ENCODE results near the gene CCL11. TPM values are rescaled to one million over a fixed set of nuclear protein-coding genes. Genes with fewer than 3 reads are reported as not detected.

Gene CCL11
- not detected for total RNA-seq

DNA sequence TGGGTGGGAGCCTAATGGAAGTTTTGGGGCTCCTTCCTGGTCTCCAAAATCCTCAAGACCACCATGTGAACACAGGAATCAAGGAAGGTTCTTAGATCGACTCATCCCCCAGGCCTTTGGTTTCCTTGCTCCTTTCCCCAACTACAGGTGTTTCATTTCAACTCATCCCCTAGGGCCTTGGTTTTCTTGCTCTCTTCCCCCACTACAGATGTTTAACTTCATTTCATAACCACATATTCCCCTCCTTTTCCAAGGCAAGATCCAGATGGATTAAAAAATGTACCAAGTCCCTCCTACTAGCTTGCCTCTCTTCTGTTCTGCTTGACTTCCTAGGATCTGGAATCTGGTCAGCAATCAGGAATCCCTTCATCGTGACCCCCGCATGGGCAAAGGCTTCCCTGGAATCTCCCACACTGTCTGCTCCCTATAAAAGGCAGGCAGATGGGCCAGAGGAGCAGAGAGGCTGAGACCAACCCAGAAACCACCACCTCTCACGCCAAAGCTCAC, at the start of gene CCL11:
CCL11 (plus strand) TSS at position 457 of the 507 bp plus-strand sequence. CDS start 67 bp downstream, outside the sequence.
- CTCF ChIA-PET: no interaction called here
- no peak within 1 kb of the TSS for H3K27ac Mint-ChIP-seq
- H3K36me3 Mint-ChIP-seq (ENCODE audit: low read depth): no peaks in the 10 kb centered on the region
- DNase-seq: no peak
- H3K4me3 Mint-ChIP-seq: no peak within 1 kb of the TSS
- peaks cover 29% of the 10 kb centered on the region for H3K27me3 Mint-ChIP-seq
- POLR2A ChIA-PET: no interaction called here
- H3K9me3 Mint-ChIP-seq: no peaks in the 10 kb centered on the region
- no peaks in the 10 kb centered on the region for H3K4me1 Mint-ChIP-seq

GRCh38 chr17:34236281-34236892, 49.2 kb upstream of the CCL11 start:
- no peak for DNase-seq
- no peaks in the 10 kb centered on the region for H3K36me3 Mint-ChIP-seq (ENCODE audit: low read depth)
- no peaks in the 10 kb centered on the region for H3K4me1 Mint-ChIP-seq
- H3K27ac Mint-ChIP-seq: no peak overlapping the region
- no peaks in the 10 kb centered on the region for H3K9me3 Mint-ChIP-seq
- POLR2A ChIA-PET: no interaction called here
- no peak overlapping the region for H3K4me3 Mint-ChIP-seq
- peaks cover 16% of the 10 kb centered on the region for H3K27me3 Mint-ChIP-seq
- CTCF ChIA-PET: no interaction called here

GRCh38 chr17:34237458-34237857, 48.1 kb upstream of the CCL11 start:
- POLR2A ChIA-PET: no interaction called here
- DNase-seq: no peak
- CTCF ChIA-PET: no interaction called here
- H3K36me3 Mint-ChIP-seq (ENCODE audit: low read depth): no peaks in the 10 kb centered on the region
- no peak overlapping the region for H3K4me3 Mint-ChIP-seq
- H3K27ac Mint-ChIP-seq: no peak overlapping the region
- peaks cover 15% of the 10 kb centered on the region for H3K27me3 Mint-ChIP-seq
- no peaks in the 10 kb centered on the region for H3K4me1 Mint-ChIP-seq
- no peaks in the 10 kb centered on the region for H3K9me3 Mint-ChIP-seq

- H3K4me3 Mint-ChIP-seq: no peak overlapping the region
- no peaks in the 10 kb centered on the region for H3K4me1 Mint-ChIP-seq
- CTCF ChIA-PET: no interaction called here
- peaks cover 8% of the 10 kb centered on the region for H3K27me3 Mint-ChIP-seq
- H3K27ac Mint-ChIP-seq: no peak overlapping the region
- DNase-seq: no peak
- no peaks in the 10 kb centered on the region for H3K36me3 Mint-ChIP-seq (ENCODE audit: low read depth)
- H3K9me3 Mint-ChIP-seq: no peaks in the 10 kb centered on the region
- POLR2A ChIA-PET: no interaction called here
Observed at GRCh38 chr17:34241062-34241461, 44.5 kb upstream of the CCL11 start.

- ChIA-PET CTCF (no interaction called here), POLR2A (no interaction called here)
- Mint-ChIP-seq H3K27me3 (peaks cover 9% of the 10 kb centered on the region), H3K9me3 (no peaks in the 10 kb centered on the region), H3K4me3 (no peak overlapping the region), H3K27ac (no peak overlapping the region), H3K4me1 (no peaks in the 10 kb centered on the region), H3K36me3 (ENCODE audit: low read depth) (no peaks in the 10 kb centered on the region)
- DNase-seq: no peak
Observed at GRCh38 chr17:34242587-34243363, 42.8 kb upstream of the CCL11 start.

DNA sequence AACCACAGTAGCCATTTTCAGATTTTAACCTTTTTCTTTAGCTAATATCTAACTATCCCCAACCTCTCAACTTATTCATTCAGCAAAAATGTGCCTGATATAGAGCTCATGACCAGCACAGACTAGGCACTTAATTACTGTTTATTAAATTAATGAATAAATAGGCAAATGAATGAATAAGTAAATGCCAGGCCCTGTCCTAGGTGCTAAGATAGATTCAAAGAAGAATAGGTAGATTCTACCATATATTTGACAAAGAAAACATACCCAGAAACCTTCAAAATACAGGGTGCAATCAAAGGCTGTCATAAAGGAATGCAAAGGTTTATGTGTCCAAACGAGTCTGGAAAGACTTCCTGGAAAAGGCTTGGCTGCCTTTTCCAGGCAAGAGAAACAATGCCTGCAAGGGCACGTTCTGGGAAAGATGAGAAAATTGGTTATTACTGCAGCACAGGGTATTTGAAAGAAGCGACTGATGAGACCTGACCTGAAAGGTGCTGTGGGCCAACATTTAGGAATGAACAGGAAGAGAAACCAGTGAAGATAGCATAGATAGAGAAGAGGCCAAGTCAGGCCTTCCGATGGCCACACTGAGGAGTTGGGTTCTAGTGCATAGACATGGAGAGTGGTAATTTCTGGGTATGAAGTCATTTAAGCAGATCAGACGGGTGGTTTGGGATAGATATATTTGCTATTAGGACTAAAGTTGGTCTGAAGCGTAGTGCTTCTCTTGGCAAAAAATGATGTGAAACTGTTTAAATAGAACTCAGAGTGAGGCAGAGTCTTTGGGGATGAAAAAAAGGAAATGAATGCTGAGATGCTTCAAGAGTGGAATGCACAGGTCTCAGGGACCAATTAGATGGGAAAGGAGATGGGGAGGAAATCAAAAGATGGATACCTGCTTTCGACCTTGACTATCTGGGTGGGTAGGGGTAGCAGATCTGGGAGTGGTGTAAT, 41.9 kb upstream of the CCL11 start:
- H3K9me3 Mint-ChIP-seq: no peaks in the 10 kb centered on the region
- H3K27me3 Mint-ChIP-seq: peaks cover 9% of the 10 kb centered on the region
- no peaks in the 10 kb centered on the region for H3K4me1 Mint-ChIP-seq
- POLR2A ChIA-PET: no interaction called here
- no peak for DNase-seq
- CTCF ChIA-PET: no interaction called here
- H3K36me3 Mint-ChIP-seq (ENCODE audit: low read depth): no peaks in the 10 kb centered on the region
- H3K27ac Mint-ChIP-seq: no peak overlapping the region
- H3K4me3 Mint-ChIP-seq: no peak overlapping the region

DNA sequence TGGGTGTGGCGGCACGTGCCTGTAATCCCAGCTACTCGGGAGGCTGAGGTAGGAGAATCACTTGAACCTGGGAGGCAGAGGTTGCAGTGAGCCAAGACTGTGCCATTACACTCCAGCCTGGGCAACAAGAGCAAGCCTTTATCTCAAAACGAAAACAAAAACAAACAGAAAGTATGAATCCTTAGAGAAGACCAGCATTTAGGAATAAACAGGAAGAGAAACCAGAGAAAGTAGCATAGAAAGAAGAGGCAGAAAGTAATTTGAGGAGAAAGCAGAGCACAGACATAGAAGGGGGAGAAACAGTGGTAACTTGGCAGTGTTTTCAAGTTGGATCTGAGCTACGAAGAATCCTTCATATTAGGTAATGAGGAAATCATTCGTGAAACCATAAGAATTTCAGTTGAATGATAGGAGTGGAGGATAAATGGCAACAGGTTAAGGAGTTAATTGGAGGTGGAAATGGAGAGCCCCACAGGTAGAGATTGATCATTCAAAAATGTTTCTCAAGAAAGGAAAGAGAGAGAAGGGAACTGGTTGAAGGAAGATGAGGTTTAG, 40.1 kb upstream of the CCL11 start:
- CTCF ChIA-PET: no interaction called here

DNA sequence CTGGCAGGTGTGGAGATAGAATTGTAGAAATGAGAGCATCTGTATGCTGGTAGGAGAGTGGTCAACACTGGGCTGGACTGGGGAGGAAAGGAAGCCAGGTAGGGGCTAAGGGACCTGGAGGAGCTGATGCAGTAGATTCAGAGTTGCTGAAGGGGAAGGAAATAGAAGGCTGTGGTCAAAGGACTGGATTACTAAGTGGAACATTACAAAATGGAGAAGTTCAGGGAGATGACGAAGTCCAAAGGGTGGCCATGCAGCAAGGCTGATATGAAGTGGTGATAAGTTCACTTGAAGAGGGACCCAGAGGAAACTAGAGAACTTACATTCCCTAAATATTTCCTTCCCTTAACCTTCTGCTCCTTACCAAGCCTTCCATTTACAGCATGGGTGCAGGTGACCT, 39.1 kb upstream of the CCL11 start:
- POLR2A ChIA-PET: no interaction called here
- H3K27ac Mint-ChIP-seq: no peak overlapping the region
- H3K4me1 Mint-ChIP-seq: no peaks in the 10 kb centered on the region
- H3K27me3 Mint-ChIP-seq: peaks cover 4% of the 10 kb centered on the region
- no peaks in the 10 kb centered on the region for H3K9me3 Mint-ChIP-seq
- H3K36me3 Mint-ChIP-seq (ENCODE audit: low read depth): no peaks in the 10 kb centered on the region
- DNase-seq: no peak
- H3K4me3 Mint-ChIP-seq: no peak overlapping the region
- CTCF ChIA-PET: no interaction called here

More for the DNA sequence above, 40.1 kb upstream of the CCL11 start:
- Mint-ChIP-seq H3K9me3 (no peaks in the 10 kb centered on the region), H3K4me3 (no peak overlapping the region), H3K27ac (no peak overlapping the region), H3K36me3 (ENCODE audit: low read depth) (no peaks in the 10 kb centered on the region), H3K27me3 (peaks cover 6% of the 10 kb centered on the region), H3K4me1 (no peaks in the 10 kb centered on the region)
- no peak for DNase-seq
- POLR2A ChIA-PET: no interaction called here

DNA sequence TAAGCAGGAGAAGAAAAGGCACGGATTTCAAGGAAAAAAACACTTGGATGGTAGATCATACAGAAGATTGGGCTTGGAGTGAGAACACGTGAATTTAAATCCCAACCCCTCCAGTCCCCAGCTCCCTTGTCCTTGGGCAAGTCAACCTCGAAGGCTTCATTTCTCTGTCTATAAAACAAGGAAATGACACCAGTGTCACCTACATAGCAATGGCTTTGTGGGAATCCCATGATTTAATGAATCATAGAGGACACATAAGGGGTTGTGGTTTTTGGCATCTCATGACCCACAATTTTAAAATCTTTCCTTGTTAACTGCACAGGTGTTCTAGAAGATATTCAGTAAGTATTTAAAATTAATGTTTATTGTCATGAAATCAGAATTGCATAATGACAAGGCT, 38.7 kb upstream of the CCL11 start:
- H3K27me3 Mint-ChIP-seq: peaks cover 4% of the 10 kb centered on the region
- no peaks in the 10 kb centered on the region for H3K9me3 Mint-ChIP-seq
- no peak overlapping the region for H3K4me3 Mint-ChIP-seq
- no peak for DNase-seq
- CTCF ChIA-PET: no interaction called here
- no peaks in the 10 kb centered on the region for H3K4me1 Mint-ChIP-seq
- H3K36me3 Mint-ChIP-seq (ENCODE audit: low read depth): no peaks in the 10 kb centered on the region
- no peak overlapping the region for H3K27ac Mint-ChIP-seq
- POLR2A ChIA-PET: no interaction called here

- Mint-ChIP-seq H3K36me3 (ENCODE audit: low read depth) (no peaks in the 10 kb centered on the region), H3K4me1 (no peaks in the 10 kb centered on the region), H3K4me3 (no peak overlapping the region), H3K9me3 (no peaks in the 10 kb centered on the region), H3K27me3 (peaks cover 10% of the 10 kb centered on the region), H3K27ac (no peak overlapping the region)
- DNase-seq: no peak
- POLR2A ChIA-PET: no interaction called here
- CTCF ChIA-PET: no interaction called here
Observed at GRCh38 chr17:34248511-34249024, 37.0 kb upstream of the CCL11 start.

- H3K9me3 Mint-ChIP-seq: no peaks in the 10 kb centered on the region
- ChIA-PET POLR2A (no interaction called here), CTCF (no interaction called here)
- no peaks in the 10 kb centered on the region for H3K4me1 Mint-ChIP-seq
- H3K36me3 Mint-ChIP-seq (ENCODE audit: low read depth): no peaks in the 10 kb centered on the region
- no peak for DNase-seq
- H3K4me3 Mint-ChIP-seq: no peak overlapping the region
- no peak overlapping the region for H3K27ac Mint-ChIP-seq
- H3K27me3 Mint-ChIP-seq: peaks cover 11% of the 10 kb centered on the region
Observed at GRCh38 chr17:34249061-34249460, 36.5 kb upstream of the CCL11 start.

- Mint-ChIP-seq H3K27me3 (peaks cover 14% of the 10 kb centered on the region), H3K27ac (no peak overlapping the region), H3K9me3 (no peaks in the 10 kb centered on the region), H3K4me3 (no peak overlapping the region), H3K36me3 (ENCODE audit: low read depth) (no peaks in the 10 kb centered on the region), H3K4me1 (no peaks in the 10 kb centered on the region)
- POLR2A ChIA-PET: no interaction called here
- CTCF ChIA-PET: no interaction called here
- no peak for DNase-seq
Observed at GRCh38 chr17:34249478-34249877, 36.1 kb upstream of the CCL11 start.

DNA sequence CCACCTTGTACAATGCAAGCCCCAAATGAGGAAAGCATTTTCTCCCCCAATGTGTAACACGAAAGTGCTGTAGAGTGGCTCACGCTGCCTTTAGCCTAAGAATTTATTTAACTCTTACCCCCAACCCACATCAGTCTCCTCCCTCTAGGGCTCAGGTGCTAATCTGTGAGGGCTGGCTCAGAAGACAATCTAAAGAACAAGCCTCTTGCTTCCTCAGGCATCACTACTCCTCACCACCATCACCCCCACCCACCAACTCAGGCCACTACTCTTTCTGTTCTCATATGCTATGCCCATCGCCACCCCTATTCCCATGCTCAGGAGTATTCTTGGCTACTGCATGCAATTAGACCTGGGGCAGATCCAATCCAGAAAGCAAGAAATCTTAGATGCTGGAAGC, 34.4 kb upstream of the CCL11 start:
- ChIA-PET POLR2A (no interaction called here), CTCF (no interaction called here)
- no peaks in the 10 kb centered on the region for H3K4me1 Mint-ChIP-seq
- H3K27ac Mint-ChIP-seq: no peak overlapping the region
- H3K36me3 Mint-ChIP-seq (ENCODE audit: low read depth): no peaks in the 10 kb centered on the region
- H3K27me3 Mint-ChIP-seq: peaks cover 25% of the 10 kb centered on the region
- no peak for DNase-seq
- no peak overlapping the region for H3K4me3 Mint-ChIP-seq
- H3K9me3 Mint-ChIP-seq: no peaks in the 10 kb centered on the region
